ENCODE data around the gene GPR87.

DNA sequence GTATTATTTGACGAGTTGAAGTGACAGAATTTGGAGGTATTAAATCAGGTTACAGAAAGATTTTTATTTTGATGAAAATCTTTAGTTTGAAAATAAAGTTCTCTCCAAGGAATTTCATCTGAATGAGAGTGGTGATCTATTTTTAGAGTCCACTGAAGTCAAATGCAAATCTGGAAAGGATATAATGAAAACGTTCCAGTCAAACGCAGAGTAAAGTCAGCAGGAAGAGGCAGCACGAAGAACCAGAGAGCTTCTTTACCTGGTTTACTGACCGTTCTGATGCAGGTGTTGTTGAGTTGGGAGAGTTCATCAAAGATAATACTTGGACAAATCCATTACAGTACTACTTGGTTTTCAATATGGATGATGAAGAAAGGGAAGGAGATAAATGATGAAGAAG lies 47.0 kb downstream of the GPR87 start:
- TF ChIP-seq, protein P1, sequence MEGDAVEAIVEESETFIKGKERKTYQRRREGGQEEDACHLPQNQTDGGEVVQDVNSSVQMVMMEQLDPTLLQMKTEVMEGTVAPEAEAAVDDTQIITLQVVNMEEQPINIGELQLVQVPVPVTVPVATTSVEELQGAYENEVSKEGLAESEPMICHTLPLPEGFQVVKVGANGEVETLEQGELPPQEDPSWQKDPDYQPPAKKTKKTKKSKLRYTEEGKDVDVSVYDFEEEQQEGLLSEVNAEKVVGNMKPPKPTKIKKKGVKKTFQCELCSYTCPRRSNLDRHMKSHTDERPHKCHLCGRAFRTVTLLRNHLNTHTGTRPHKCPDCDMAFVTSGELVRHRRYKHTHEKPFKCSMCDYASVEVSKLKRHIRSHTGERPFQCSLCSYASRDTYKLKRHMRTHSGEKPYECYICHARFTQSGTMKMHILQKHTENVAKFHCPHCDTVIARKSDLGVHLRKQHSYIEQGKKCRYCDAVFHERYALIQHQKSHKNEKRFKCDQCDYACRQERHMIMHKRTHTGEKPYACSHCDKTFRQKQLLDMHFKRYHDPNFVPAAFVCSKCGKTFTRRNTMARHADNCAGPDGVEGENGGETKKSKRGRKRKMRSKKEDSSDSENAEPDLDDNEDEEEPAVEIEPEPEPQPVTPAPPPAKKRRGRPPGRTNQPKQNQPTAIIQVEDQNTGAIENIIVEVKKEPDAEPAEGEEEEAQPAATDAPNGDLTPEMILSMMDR (IDR thresholded peaks at IDR 0.05; ENCODE audit: low read depth, low read length), result no peak
- TF ChIP-seq POLR2A (IDR thresholded peaks at IDR 0.05; ENCODE audit: extremely low read depth, insufficient read length) (no peak), MYC (IDR thresholded peaks at IDR 0.05; ENCODE audit: low read depth, low read length) (no peak)
- TF ChIP-seq, protein P2, sequence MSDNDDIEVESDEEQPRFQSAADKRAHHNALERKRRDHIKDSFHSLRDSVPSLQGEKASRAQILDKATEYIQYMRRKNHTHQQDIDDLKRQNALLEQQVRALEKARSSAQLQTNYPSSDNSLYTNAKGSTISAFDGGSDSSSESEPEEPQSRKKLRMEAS (IDR thresholded peaks at IDR 0.05; ENCODE audit: low read depth, low read length), result no peak

Data from NB4 (cell line).